GM19455 (cell line): ENCODE measurements around the gene CDK17.
A peak's percentile ranks its signal among the peaks of the same experiment; 100 is the strongest.
"Not testable (repeated sequence)": the region's sequence is repeated elsewhere in the genome, so short reads cannot be mapped to it uniquely, and the experiment has no call there.

Source experiments
- ATAC-seq: cut with Tn5 transposase; IDR thresholded peaks from one replicate; pipeline ENCODE4 v1.9.1; 2021; ENCODE audit not compliant: unreplicated experiment

CDK17 gene

GRCh38 chr12:96359328-96359727 is 40.9 kb downstream of the CDK17 start:
- ATAC-seq: no peak

- no peak for ATAC-seq
These were observed 43.4 kb downstream of the CDK17 start for GRCh38 chr12:96356831-96357230.

GRCh38 chr12:96354844-96355534 is 45.2 kb downstream of the CDK17 start:
- ATAC-seq: no peak

- ATAC-seq: no peak
These were observed 45.9 kb downstream of the CDK17 start for GRCh38 chr12:96354326-96354725.

- no peak for ATAC-seq
These were observed 47.9 kb downstream of the CDK17 start for GRCh38 chr12:96352161-96352835.

- no peak for ATAC-seq
These were observed 49.3 kb downstream of the CDK17 start for GRCh38 chr12:96350982-96351381.

GRCh38 chr12:96347130-96347699 is 53.0 kb downstream of the CDK17 start:
- ATAC-seq: no peak

GRCh38 chr12:96346716-96347115 is 53.5 kb downstream of the CDK17 start:
- ATAC-seq: not testable (repeated sequence)

GRCh38 chr12:96344124-96344695 is 56.0 kb downstream of the CDK17 start:
- no peak for ATAC-seq

GRCh38 chr12:96343347-96343954 is 56.8 kb downstream of the CDK17 start:
- peak; percentile 76 for ATAC-seq

GRCh38 chr12:96339666-96340065 is 60.6 kb downstream of the CDK17 start:
- not testable (repeated sequence) for ATAC-seq

- no peak for ATAC-seq
These were observed 61.3 kb downstream of the CDK17 start for GRCh38 chr12:96338852-96339471.

GRCh38 chr12:96337953-96338352 is 62.3 kb downstream of the CDK17 start:
- no peak for ATAC-seq

GRCh38 chr12:96336489-96336888 is 63.8 kb downstream of the CDK17 start:
- no peak for ATAC-seq

- ATAC-seq: no peak
These were observed 65.0 kb downstream of the CDK17 start for GRCh38 chr12:96335270-96335669.

- ATAC-seq: no peak
These were observed 65.7 kb downstream of the CDK17 start for GRCh38 chr12:96334502-96334901.

- no peak for ATAC-seq
These were observed 70.7 kb downstream of the CDK17 start for GRCh38 chr12:96329545-96329944.

GRCh38 chr12:96329018-96329417 is 71.2 kb downstream of the CDK17 start:
- ATAC-seq: no peak

- no peak for ATAC-seq
These were observed 72.3 kb downstream of the CDK17 start for GRCh38 chr12:96327889-96328288.

- peak; percentile 83 for ATAC-seq
These were observed 72.9 kb downstream of the CDK17 start for GRCh38 chr12:96327346-96327745.

- ATAC-seq: no peak
These were observed 73.5 kb downstream of the CDK17 start for GRCh38 chr12:96326628-96327227.
